SU-DHL-6 (cell line): ENCODE measurements around the gene STYXL2.

Experiments
- H2AFZ ChIP-seq: fragments of 200-600 bp; sonication (generic); 2 replicates; pipeline ENCODE4 v1.6.1; 2014; ENCODE audit warnings: low read depth, mild to moderate bottlenecking, moderate library complexity, mixed read lengths, antibody characterized with exemption, low read length; ENCODE audit not compliant: severe bottlenecking
- H3F3A ChIP-seq: fragments of 200-600 bp; shearing (Covaris generic); 2 replicates; pipeline ENCODE4 v1.6.0; 2016; ENCODE audit warnings: antibody characterized with exemption, mild to moderate bottlenecking; ENCODE audit not compliant: insufficient read depth
- H3K27ac ChIP-seq: fragments of 200-600 bp; sonication (generic); 2 replicates; pipeline ENCODE4 v1.5.1; 2016; ENCODE audit warnings: low read depth, mild to moderate bottlenecking, low read length, moderate library complexity, mixed read lengths
- H3K27me3 ChIP-seq: fragments of 200-600 bp; sonication (generic), shearing (Covaris generic); 2 replicates; pipeline ENCODE4 v1.6.0; 2014; ENCODE audit warnings: mild to moderate bottlenecking, low read length
- H3K36me3 ChIP-seq: fragments of 200-600 bp; sonication (generic); 2 replicates; pipeline ENCODE4 v1.6.1; 2014; ENCODE audit warnings: mild to moderate bottlenecking, low read length, mixed read lengths
- H3K4me2 ChIP-seq: fragments of 300-600, 200-600 bp; shearing (Covaris generic), sonication (generic); 2 replicates; pipeline ENCODE4 v1.6.0; 2014; ENCODE audit warnings: low read length, low read depth, mild to moderate bottlenecking; ENCODE audit not compliant: poor library complexity, severe bottlenecking
- H3K4me3 ChIP-seq: fragments of 200-600 bp; sonication (generic); 2 replicates; pipeline ENCODE4 v1.5.1; 2014; ENCODE audit warnings: antibody characterized with exemption, low read length, mild to moderate bottlenecking, mixed read lengths; ENCODE audit not compliant: insufficient read depth, poor library complexity, severe bottlenecking
- H3K79me2 ChIP-seq: fragments of 200-600 bp; sonication (generic); 2 replicates; pipeline ENCODE4 v1.6.1; 2014; ENCODE audit warnings: mild to moderate bottlenecking, low read length, moderate library complexity; ENCODE audit not compliant: insufficient read depth
- H3K9ac ChIP-seq: fragments of 200-600 bp; sonication (generic); 2 replicates; pipeline ENCODE4 v1.7.0; 2014; ENCODE audit warnings: mild to moderate bottlenecking, low read length
- H3K9me2 ChIP-seq: fragments of 200-600 bp; sonication (generic); replicated peaks from 2 replicates; pipeline ENCODE4 v1.6.1; 2014; ENCODE audit warnings: low read length; ENCODE audit not compliant: insufficient read depth
- H3K9me3 ChIP-seq: fragments of 200-600 bp; sonication (generic); 2 replicates; pipeline ENCODE4 v1.6.1; 2014; ENCODE audit warnings: low read length, mixed read lengths; ENCODE audit not compliant: insufficient read depth
- H4K20me1 ChIP-seq: fragments of 200-600 bp; sonication (generic); 2 replicates; pipeline ENCODE4 v1.6.1; 2014; ENCODE audit warnings: low read depth, mild to moderate bottlenecking, antibody characterized with exemption, low read length, moderate library complexity, mixed read lengths
- CTCF ChIP-seq: fragments of 200-600 bp; sonication (generic); IDR thresholded peaks from one replicate; pipeline ENCODE4 v1.5.1; 2017; ENCODE audit warnings: antibody characterized with exemption, mild to moderate bottlenecking, low read length, moderate library complexity; ENCODE audit not compliant: insufficient read depth, poor library complexity, severe bottlenecking
- EZH2phosphoT487 ChIP-seq: fragments of 200-600 bp; sonication (generic), shearing (Covaris generic); conservative IDR thresholded peaks from 2 replicates; pipeline ENCODE4 v1.6.1; 2018; ENCODE audit warnings: mild to moderate bottlenecking, antibody characterized with exemption, low read length, moderate library complexity, mixed read lengths

STYXL2 gene

DNA sequence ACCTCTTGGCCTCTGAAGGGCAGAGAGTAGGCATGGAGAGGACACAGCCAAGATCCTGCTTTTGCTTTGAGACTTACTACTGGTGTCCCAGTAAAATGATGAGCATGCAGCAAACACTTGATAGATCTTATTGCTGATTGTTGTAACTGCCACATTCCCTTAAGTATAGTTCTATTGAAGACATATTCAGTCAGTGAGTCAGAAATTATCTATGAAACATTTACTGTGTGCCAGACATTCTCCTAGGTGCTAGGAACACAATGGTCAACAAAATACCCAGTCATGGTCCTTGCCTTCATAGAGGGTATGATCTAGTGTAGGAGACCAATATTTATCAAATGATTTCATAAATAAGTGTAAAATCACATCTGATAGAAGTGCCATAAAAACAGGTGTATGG lies 13.6 kb downstream of the STYXL2 start:
- Histone ChIP-seq H3K4me3 (no peak overlapping the region), H4K20me1 (no peaks in the 10 kb centered on the region), H3F3A (no peaks in the 10 kb centered on the region), H3K9me2 (no peaks in the 10 kb centered on the region), H3K4me2 (no peak overlapping the region), H3K9ac (no peak overlapping the region), H3K27ac (no peak overlapping the region), H3K27me3 (no peaks in the 10 kb centered on the region), H3K79me2 (no peaks in the 10 kb centered on the region), H3K36me3 (no peaks in the 10 kb centered on the region), H2AFZ (no peak overlapping the region), H3K9me3 (no peaks in the 10 kb centered on the region)
- no peak for TF ChIP-seq EZH2phosphoT487
- no peak for TF ChIP-seq CTCF

GRCh38 chr1:167109125-167109524 lies 15.2 kb downstream of the STYXL2 start:
- Histone ChIP-seq H3K36me3 (no peaks in the 10 kb centered on the region), H3K27ac (no peak overlapping the region), H4K20me1 (no peaks in the 10 kb centered on the region), H2AFZ (no peak overlapping the region), H3F3A (no peaks in the 10 kb centered on the region), H3K9ac (no peak overlapping the region), H3K9me3 (no peaks in the 10 kb centered on the region), H3K4me2 (no peak overlapping the region), H3K79me2 (no peaks in the 10 kb centered on the region), H3K9me2 (no peaks in the 10 kb centered on the region), H3K4me3 (no peak overlapping the region), H3K27me3 (no peaks in the 10 kb centered on the region)
- no peak for TF ChIP-seq CTCF

DNA sequence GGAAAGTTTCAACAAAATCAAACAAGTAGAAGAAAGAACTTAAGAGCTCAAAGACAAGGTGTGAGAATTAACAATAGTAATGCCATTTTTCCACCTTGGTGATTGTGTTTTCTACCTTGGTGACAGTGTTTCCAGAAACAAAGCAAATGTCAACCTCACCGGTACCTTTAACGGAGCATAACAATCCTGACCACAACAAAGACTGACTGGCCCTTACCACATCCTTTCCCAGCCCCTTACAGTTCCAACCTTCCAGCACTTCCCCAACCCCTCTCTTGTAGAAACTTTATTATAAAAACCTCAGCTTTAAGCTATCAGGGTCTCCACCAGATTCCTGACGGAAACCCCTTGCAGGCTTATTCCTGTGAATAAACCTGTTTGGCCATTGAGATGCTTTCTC lies 16.7 kb downstream of the STYXL2 start:
- no peaks in the 10 kb centered on the region for H3K27me3 ChIP-seq
- no peaks in the 10 kb centered on the region for H3K79me2 ChIP-seq
- no peaks in the 10 kb centered on the region for H3F3A ChIP-seq
- H3K36me3 ChIP-seq: no peaks in the 10 kb centered on the region
- H3K9me2 ChIP-seq: no peaks in the 10 kb centered on the region
- H2AFZ ChIP-seq: no peak overlapping the region
- H3K9ac ChIP-seq: no peak overlapping the region
- no peak overlapping the region for H3K27ac ChIP-seq
- H3K9me3 ChIP-seq: no peaks in the 10 kb centered on the region
- H4K20me1 ChIP-seq: no peaks in the 10 kb centered on the region
- H3K4me2 ChIP-seq: no peak overlapping the region
- TF ChIP-seq CTCF: no peak
- TF ChIP-seq EZH2phosphoT487: no peak
- no peak overlapping the region for H3K4me3 ChIP-seq
